MG63 (cell line): Measurements from ENCODE around the gene GGT6. TPM values are rescaled to one million over a fixed set of nuclear protein-coding genes. Genes with fewer than 3 reads are reported as not detected.

Experiments
- DNase-seq: peaks from one replicate; pipeline ENCODE4 v3.0.0-alpha.2; 2020
- H3K27me3 ChIP-seq: fragments of 250-450 bp; sonication (Bioruptor Pico); 2 replicates; pipeline ENCODE4 v1.5.1; 2020; ENCODE audit warnings: mild to moderate bottlenecking, moderate library complexity
- H3K36me3 ChIP-seq: fragments of 250-450 bp; sonication (Bioruptor Pico); 2 replicates; pipeline ENCODE4 v1.5.1; 2020; ENCODE audit warnings: mild to moderate bottlenecking, moderate library complexity
- H3K4me3 ChIP-seq: fragments of 250-450 bp; sonication (Bioruptor Pico); 2 replicates; pipeline ENCODE4 v1.5.1; 2020; ENCODE audit warnings: mild to moderate bottlenecking, moderate library complexity
- H3K9me3 ChIP-seq: fragments of 250-450 bp; sonication (Bioruptor Pico); 2 replicates; pipeline ENCODE4 v1.5.1; 2020; ENCODE audit warnings: mild to moderate bottlenecking, moderate library complexity
- total RNA-seq: library from RNA; depleted of rRNA; stranded (reverse); fragments of >200 nt; shearing (Covaris generic); gene quantifications from 2 replicates; pipeline ENCODE4 v1.2.3, GENCODE V29; 2014; ENCODE audit warnings: low replicate concordance

Gene GGT6
- total RNA-seq, 1 experiment from 2014 or later, result not detected

DNA sequence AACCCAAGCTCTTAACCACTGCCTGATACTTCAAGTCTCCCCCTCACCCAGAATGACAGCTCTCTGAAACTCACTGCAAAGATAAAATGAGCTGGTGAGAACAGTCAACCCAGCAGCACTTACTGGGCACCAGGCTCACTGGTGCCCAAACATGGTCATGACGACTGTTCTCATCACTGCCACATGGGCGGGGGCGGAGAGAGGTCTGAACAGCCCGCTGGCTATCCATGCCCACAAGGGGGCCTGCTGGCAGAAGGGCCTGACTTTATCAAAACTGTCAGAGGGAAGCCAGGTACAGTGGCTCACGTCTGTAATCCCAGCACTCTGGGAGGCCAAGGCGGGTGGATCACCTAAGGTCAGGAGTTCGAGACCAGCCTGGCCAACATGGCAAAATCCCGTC, 9.2 kb downstream of the GGT6 start:
- peaks cover 40% of the 10 kb centered on the region for H3K36me3 ChIP-seq
- no peak overlapping the region for H3K4me3 ChIP-seq
- no peaks in the 10 kb centered on the region for H3K27me3 ChIP-seq
- H3K9me3 ChIP-seq, result no peaks in the 10 kb centered on the region
- peak; percentile 32 for DNase-seq

DNA sequence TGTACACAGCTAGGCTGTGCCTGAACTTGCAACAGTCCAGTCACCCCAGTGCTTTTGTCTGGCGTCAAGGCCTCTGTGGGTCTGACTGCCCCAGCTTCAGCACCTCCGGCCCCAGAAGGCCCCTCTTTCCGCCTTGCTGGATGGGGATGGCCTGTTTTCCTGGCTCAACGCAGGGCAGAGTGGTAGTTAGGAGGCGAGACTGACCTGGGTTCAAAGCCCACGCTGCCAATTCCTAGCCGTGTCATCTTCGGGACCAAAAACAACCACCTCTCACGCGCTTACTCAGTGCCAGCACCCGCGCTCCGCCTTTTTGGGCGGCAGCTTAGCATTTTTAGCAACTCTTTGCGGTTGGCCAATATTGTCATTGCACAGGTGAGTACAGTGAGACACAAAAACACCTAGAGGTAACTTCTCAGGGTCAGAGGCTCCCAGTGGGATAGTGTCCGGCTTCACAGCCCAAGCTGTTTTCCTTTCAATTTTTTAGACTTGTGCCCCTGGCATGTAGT, 9.8 kb downstream of the GGT6 start:
- Histone ChIP-seq H3K4me3 (no peak overlapping the region), H3K27me3 (no peaks in the 10 kb centered on the region), H3K9me3 (no peaks in the 10 kb centered on the region), H3K36me3 (peaks cover 40% of the 10 kb centered on the region)
- DNase-seq, result no peak

DNA sequence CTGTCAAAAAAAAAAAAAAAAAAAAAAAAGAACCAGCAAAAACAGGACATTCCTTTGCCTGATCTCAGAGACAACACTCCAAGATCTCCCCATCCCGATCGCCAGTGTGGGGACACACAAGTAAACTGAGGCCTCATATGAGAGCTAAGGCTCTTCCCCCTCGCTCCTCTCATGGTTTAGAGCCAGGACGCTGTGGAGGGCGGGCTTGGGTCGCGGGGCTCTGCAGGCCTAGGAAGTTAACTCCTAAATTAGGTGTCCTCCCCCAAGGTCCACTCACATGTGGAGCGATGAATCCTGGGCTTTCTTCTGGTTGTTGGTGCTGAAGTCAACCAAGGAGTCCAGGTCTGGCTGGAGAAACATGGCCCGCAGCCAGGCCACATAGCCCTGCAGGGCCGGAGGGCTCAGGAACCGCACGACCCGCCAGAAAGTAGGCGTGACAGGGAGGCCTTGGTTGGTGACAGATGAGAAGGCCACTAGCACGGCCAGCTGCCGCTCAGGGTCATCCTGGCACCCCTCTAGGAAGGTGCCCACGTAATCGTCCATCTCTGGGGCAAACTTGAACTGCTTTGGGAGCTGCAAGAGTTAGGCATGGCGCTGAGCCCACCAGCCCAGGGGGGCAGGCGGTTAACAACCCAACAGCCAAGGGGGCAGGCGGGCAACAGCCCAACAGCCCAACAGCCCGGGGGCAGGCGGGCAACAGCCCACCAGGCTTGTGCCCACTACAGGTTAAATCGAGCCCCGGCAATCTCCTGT, 10.4 kb downstream of the GGT6 start:
- no peak for DNase-seq
- peaks cover 40% of the 10 kb centered on the region for H3K36me3 ChIP-seq
- no peaks in the 10 kb centered on the region for H3K27me3 ChIP-seq
- no peaks in the 10 kb centered on the region for H3K9me3 ChIP-seq
- H3K4me3 ChIP-seq, result no peak overlapping the region

DNA sequence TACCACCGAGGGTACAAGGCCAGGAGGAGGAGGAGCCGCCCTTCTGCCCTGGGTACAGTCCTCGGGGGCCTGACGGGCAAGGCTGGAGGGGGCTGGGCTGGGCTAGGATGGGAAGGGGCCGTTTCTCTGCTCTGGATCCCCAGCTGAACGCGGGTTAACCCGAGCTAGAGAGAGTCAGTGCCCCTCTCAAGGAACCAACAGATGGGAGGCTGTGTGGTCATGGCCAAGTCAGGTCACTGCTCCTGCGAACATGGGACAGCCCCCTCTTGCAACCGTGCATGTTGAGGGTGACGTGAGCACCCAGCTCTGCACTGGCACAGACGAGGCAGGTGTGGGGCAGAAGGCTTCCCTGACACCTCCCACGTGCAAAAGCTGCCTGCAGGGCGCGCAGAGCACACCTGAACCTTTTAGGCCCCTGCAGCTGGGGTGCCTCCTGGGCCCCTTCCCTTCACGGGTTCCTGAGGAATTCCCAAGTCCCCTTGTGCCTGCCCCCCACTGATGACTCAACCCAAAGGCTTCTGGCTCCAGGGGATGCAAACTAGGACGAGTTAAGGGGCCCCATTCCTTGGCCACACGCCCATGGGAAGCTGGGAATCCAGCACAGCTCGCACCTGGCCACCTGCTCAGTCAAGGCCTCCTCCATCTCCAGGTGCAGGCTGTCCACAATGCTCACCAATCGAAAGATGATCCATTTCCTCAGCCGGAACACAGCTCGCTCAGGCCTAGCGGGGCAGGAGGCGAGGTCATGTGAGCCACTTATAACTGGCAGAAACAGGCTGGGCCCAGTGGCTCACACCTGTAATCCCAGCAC, 11.5 kb downstream of the GGT6 start:
- H3K9me3 ChIP-seq, result no peaks in the 10 kb centered on the region
- H3K27me3 ChIP-seq, result no peaks in the 10 kb centered on the region
- no peak overlapping the region for H3K4me3 ChIP-seq
- peaks cover 38% of the 10 kb centered on the region for H3K36me3 ChIP-seq
- DNase-seq, result no peak

DNA sequence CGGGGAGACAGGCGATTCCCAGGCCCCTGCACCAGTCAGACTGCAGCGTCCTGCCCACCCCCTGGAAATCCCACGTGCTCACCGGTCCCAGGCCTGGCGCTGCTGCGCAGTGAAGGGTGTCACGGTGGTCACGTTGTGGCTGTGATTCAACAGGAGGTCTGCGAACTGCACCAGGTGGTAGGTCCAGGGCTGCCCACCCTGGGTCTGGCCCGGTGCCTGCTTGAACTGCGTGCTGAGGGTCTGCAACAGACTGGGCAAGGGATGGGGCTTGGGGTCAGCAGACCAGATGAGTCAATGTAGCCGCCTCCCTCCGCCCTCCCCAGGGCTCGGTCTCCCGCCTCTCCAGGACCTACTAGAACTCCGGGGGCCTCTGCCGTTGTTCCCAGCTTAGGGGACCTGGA, 12.3 kb downstream of the GGT6 start:
- no peak overlapping the region for H3K4me3 ChIP-seq
- no peaks in the 10 kb centered on the region for H3K27me3 ChIP-seq
- no peaks in the 10 kb centered on the region for H3K9me3 ChIP-seq
- H3K36me3 ChIP-seq, result peaks cover 35% of the 10 kb centered on the region
- no peak for DNase-seq

- no peak for DNase-seq
- Histone ChIP-seq H3K4me3 (no peak overlapping the region), H3K27me3 (no peaks in the 10 kb centered on the region), H3K9me3 (no peaks in the 10 kb centered on the region), H3K36me3 (peaks cover 34% of the 10 kb centered on the region)
Observed at GRCh38 chr17:4547118-4547906, 13.1 kb downstream of the GGT6 start.

GRCh38 chr17:4545217-4545951, 15.0 kb downstream of the GGT6 start:
- Histone ChIP-seq H3K27me3 (no peaks in the 10 kb centered on the region), H3K36me3 (peaks cover 19% of the 10 kb centered on the region), H3K4me3 (no peak overlapping the region), H3K9me3 (no peaks in the 10 kb centered on the region)
- no peak for DNase-seq

- Histone ChIP-seq H3K4me3 (no peak overlapping the region), H3K27me3 (no peaks in the 10 kb centered on the region), H3K9me3 (no peaks in the 10 kb centered on the region), H3K36me3 (peaks cover 14% of the 10 kb centered on the region)
- DNase-seq, result no peak
Observed at GRCh38 chr17:4544951-4545216, 15.5 kb downstream of the GGT6 start.

- peaks cover 11% of the 10 kb centered on the region; the same call in 1 of the 2 replicates for H3K36me3 ChIP-seq
- no peak for DNase-seq
Observed at GRCh38 chr17:4544135-4544950, 16.0 kb downstream of the GGT6 start.

GRCh38 chr17:4543557-4544026, 16.8 kb downstream of the GGT6 start:
- no peaks in the 10 kb centered on the region for H3K9me3 ChIP-seq
- H3K4me3 ChIP-seq, result no peak overlapping the region
- no peaks in the 10 kb centered on the region for H3K27me3 ChIP-seq
- peaks cover 6% of the 10 kb centered on the region; the same call in 1 of the 2 replicates for H3K36me3 ChIP-seq
- DNase-seq, result no peak

More at GRCh38 chr17:4544135-4544950, 16.0 kb downstream of the GGT6 start:
- H3K27me3 ChIP-seq, result no peaks in the 10 kb centered on the region
- H3K9me3 ChIP-seq, result no peaks in the 10 kb centered on the region
- H3K4me3 ChIP-seq, result no peak overlapping the region

- no peak for DNase-seq
- Histone ChIP-seq H3K9me3 (no peaks in the 10 kb centered on the region), H3K27me3 (no peaks in the 10 kb centered on the region), H3K4me3 (no peak overlapping the region), H3K36me3 (peaks cover 4% of the 10 kb centered on the region; the same call in 1 of the 2 replicates)
Observed at GRCh38 chr17:4542726-4543191, 17.6 kb downstream of the GGT6 start.

DNA sequence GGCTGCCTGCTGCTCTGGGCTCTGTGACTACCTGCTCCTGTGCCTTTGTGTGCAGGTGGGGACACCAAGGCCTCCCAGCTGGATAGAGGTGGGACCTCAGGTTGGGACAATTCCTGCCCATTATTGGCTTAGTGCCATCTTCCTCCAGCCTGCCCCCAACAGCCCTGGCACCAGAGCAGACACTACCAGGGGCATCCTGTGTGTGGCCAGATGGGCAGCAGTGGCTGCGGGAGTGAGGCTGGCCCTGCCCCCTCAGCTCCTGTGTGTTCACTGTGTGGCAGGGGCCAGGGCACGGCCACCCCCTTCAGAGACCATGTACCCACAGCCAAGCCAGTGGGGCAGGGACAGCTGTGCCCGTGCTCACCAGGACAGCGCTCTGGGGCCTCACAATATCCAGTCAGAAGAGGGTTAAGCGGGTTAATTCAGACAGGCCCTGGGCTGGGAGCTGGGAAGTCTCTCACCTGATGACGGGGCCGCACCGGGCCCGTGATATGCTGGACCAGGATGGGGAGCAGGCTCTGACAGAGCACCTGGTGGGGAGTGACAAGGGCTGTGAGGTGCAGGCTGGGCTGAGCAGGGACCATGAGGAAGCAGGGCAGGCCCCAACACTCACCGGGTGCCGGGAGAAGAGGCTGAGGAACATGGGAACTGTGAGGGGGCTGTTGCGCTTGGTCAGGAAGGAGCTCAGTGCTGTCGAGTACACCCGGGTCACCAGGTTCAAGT, 18.2 kb downstream of the GGT6 start:
- DNase-seq, result no peak
- Histone ChIP-seq H3K27me3 (no peaks in the 10 kb centered on the region), H3K9me3 (no peaks in the 10 kb centered on the region), H3K4me3 (no peak overlapping the region), H3K36me3 (peaks cover 4% of the 10 kb centered on the region; the same call in 1 of the 2 replicates)

DNA sequence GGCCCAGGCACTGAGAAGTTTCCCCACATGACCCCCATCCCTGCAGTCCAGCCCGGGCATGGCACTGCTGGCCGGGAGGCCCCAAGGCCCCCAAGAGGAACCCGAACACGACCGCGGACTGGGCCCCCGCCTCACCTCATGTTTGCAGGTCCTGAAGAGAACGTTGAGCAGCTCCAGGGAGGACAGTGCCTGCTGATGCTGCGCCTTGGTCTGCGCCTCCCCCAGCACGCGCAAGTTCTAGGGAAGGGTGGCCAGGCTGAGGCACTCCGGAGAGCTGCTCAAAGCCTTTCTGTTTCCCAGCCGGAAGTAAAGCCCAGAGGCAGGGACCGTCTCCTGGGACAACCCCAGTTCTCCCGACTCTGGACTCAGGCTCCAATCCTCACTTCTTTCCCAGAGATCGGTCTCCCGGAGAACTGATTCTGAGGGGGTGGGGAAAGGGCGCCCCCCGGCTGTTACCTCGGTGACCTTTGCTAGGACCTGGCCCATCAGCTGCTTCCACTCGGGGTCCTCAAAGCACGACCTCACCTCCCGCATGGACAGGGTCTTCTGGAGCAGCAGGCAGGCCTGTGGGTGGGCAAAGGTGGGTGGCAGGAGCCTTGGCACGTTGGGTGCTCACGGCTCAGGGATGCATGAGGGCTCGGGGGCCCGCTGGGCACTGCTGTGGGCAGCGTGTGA, 18.9 kb downstream of the GGT6 start:
- no peaks in the 10 kb centered on the region for H3K9me3 ChIP-seq
- no peaks in the 10 kb centered on the region for H3K27me3 ChIP-seq
- no peak for DNase-seq
- peaks cover 4% of the 10 kb centered on the region; the same call in 1 of the 2 replicates for H3K36me3 ChIP-seq
- H3K4me3 ChIP-seq, result no peak overlapping the region

DNA sequence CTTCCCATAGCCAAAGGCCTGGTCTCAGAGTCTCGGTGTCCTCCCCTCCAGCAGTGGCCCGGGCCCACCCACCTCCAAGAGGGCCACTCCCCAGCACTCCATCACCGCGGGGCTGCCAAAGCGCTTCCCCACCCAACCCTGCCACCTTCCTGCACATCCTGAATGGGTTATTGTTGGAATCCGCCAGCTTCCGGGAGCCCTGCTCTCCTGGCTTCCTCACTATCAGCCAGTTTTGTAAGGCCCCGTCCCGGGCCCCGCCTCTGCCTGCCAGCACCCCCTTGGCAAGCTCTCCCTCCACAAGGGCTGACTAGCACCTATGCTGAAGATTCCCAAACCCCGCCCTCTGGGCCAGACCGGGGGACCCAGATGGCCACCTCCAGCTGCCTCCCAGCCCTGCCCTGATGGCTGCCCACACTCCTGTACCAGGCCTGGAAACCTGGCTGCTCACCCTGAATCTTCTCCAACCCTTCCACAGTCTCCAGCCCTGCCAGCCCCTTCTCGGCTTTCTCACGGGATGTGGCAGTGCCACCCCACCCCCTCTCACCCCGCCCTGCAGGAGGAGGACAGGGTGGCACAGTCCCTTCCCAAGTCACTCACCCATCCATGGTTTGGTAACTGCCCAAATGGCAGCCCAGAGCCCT, 19.6 kb downstream of the GGT6 start:
- Histone ChIP-seq H3K4me3 (no peak overlapping the region), H3K27me3 (no peaks in the 10 kb centered on the region), H3K9me3 (no peaks in the 10 kb centered on the region), H3K36me3 (peaks cover 4% of the 10 kb centered on the region; the same call in 1 of the 2 replicates)
- no peak for DNase-seq
